ENCODE measurements around the gene GRIN2A.

Gene GRIN2A

GRCh38 chr16:10181196-10182162, 749 bp downstream of the GRIN2A start:
- peak in 1 of 4 experiments; percentile 10 for DNase-seq

- no peak for DNase-seq
These were observed 1.5 kb downstream of the GRIN2A start for GRCh38 chr16:10180771-10181163.

GRCh38 chr16:10180042-10180770, 2.0 kb downstream of the GRIN2A start:
- DNase-seq, result no peak

- no peak for DNase-seq
These were observed 3.7 kb downstream of the GRIN2A start for GRCh38 chr16:10178526-10178925.

GRCh38 chr16:10178080-10178479, 4.1 kb downstream of the GRIN2A start:
- no peak for DNase-seq

- DNase-seq, result no peak
These were observed 9.2 kb downstream of the GRIN2A start for GRCh38 chr16:10172848-10173655.

GRCh38 chr16:10171221-10171620, 11.0 kb downstream of the GRIN2A start:
- DNase-seq, result no peak

- no peak for DNase-seq
These were observed 12.3 kb downstream of the GRIN2A start for GRCh38 chr16:10169904-10170410.

GRCh38 chr16:10169031-10169430, 13.2 kb downstream of the GRIN2A start:
- no peak for DNase-seq

- DNase-seq, result no peak
These were observed 14.0 kb downstream of the GRIN2A start for GRCh38 chr16:10168258-10168657.

- DNase-seq, result no peak
These were observed 16.6 kb downstream of the GRIN2A start for GRCh38 chr16:10165643-10166042.

- no peak for DNase-seq
These were observed 19.2 kb downstream of the GRIN2A start for GRCh38 chr16:10162981-10163380.

- no peak for DNase-seq
These were observed 26.1 kb downstream of the GRIN2A start for GRCh38 chr16:10156099-10156498.

GRCh38 chr16:10154389-10154788, 27.8 kb downstream of the GRIN2A start:
- no peak for DNase-seq

GRCh38 chr16:10153985-10154384, 28.2 kb downstream of the GRIN2A start:
- DNase-seq, result no peak

GRCh38 chr16:10151718-10152117, 30.5 kb downstream of the GRIN2A start:
- no peak for DNase-seq

- DNase-seq, result no peak
These were observed 31.3 kb downstream of the GRIN2A start for GRCh38 chr16:10150906-10151305.

- DNase-seq, result no peak
These were observed 36.6 kb downstream of the GRIN2A start for GRCh38 chr16:10145542-10146035.

GRCh38 chr16:10141671-10142070, 40.6 kb downstream of the GRIN2A start:
- DNase-seq, result no peak

- DNase-seq, result no peak
These were observed 43.3 kb downstream of the GRIN2A start for GRCh38 chr16:10138881-10139280.

GRCh38 chr16:10137341-10137740, 44.9 kb downstream of the GRIN2A start:
- DNase-seq, result no peak

GRCh38 chr16:10136916-10137315, 45.3 kb downstream of the GRIN2A start:
- DNase-seq, result no peak

- DNase-seq, result no peak
These were observed 51.7 kb downstream of the GRIN2A start for GRCh38 chr16:10130538-10130937.

Data from activated naive CD4-positive, alpha-beta T cell (primary cell).